HG03097 (cell line): ENCODE measurements around the gene SIKE1.
"Not testable (repeated sequence)": the region's sequence is repeated elsewhere in the genome, so short reads cannot be mapped to it uniquely, and the experiment has no call there.

ENCODE experiments used
- ATAC-seq: cut with Tn5 transposase; IDR thresholded peaks from one replicate; pipeline ENCODE4 v1.9.1; 2021; ENCODE audit not compliant: unreplicated experiment, low FRiP score

The SIKE1 gene

GRCh38 chr1:114780344-114781226 is at the start of gene SIKE1:
Gene SIKE1, minus strand, starts transcription at chr1:114780685. Its CDS starts 78 bp downstream, at chr1:114780607.
- ATAC-seq: peak; percentile 99

- ATAC-seq: not testable (repeated sequence)
Observed at GRCh38 chr1:114830075-114830474, 49.6 kb upstream of the SIKE1 start.

GRCh38 chr1:114828251-114828650 is 47.8 kb upstream of the SIKE1 start:
- no peak for ATAC-seq

- ATAC-seq: no peak
Observed at GRCh38 chr1:114821978-114822377, 41.5 kb upstream of the SIKE1 start.

- ATAC-seq: no peak
Observed at GRCh38 chr1:114820392-114820791, 39.9 kb upstream of the SIKE1 start.

GRCh38 chr1:114819869-114820268 is 39.4 kb upstream of the SIKE1 start:
- ATAC-seq: no peak

- not testable (repeated sequence) for ATAC-seq
Observed at GRCh38 chr1:114804449-114804848, 24.0 kb upstream of the SIKE1 start.

GRCh38 chr1:114803001-114803400 is 22.5 kb upstream of the SIKE1 start:
- ATAC-seq: no peak

- no peak for ATAC-seq
Observed at GRCh38 chr1:114794038-114794437, 13.6 kb upstream of the SIKE1 start.

GRCh38 chr1:114790581-114790980 is 10.1 kb upstream of the SIKE1 start:
- ATAC-seq: not testable (repeated sequence)

GRCh38 chr1:114786440-114786839 is 6.0 kb upstream of the SIKE1 start:
- ATAC-seq: not testable (repeated sequence)

GRCh38 chr1:114782476-114782875 is 2.0 kb upstream of the SIKE1 start:
- ATAC-seq: no peak

GRCh38 chr1:114779722-114780121 is 763 bp downstream of the SIKE1 start:
- no peak for ATAC-seq

- ATAC-seq: not testable (repeated sequence)
Observed at GRCh38 chr1:114776726-114777125, 3.8 kb downstream of the SIKE1 start.

- no peak for ATAC-seq
Observed at GRCh38 chr1:114771992-114772391, 8.5 kb downstream of the SIKE1 start.

- ATAC-seq: no peak
Observed at GRCh38 chr1:114770989-114771388, 9.5 kb downstream of the SIKE1 start.

- ATAC-seq: no peak
Observed at GRCh38 chr1:114764689-114765088, 15.8 kb downstream of the SIKE1 start.

GRCh38 chr1:114758256-114758832 is 22.1 kb downstream of the SIKE1 start:
- no peak for ATAC-seq

GRCh38 chr1:114757455-114758255 is 22.8 kb downstream of the SIKE1 start, which contains the start of gene CSDE1:
Gene CSDE1, minus strand, starts transcription at chr1:114757984. Its CDS starts 18,094 bp downstream, at chr1:114739890.
- peak; percentile 80 for ATAC-seq

GRCh38 chr1:114756949-114757454 is 23.5 kb downstream of the SIKE1 start:
- no peak for ATAC-seq
